OCI-LY1 (cell line): ENCODE results near the gene TTC23L.

ENCODE experiments used
- H2AFZ ChIP-seq: fragments of 200-600 bp; sonication (generic), shearing (Covaris generic); 2 replicates; pipeline ENCODE4 v1.6.0; 2014; ENCODE audit warnings: antibody characterized with exemption, mild to moderate bottlenecking, low read length
- H3F3A ChIP-seq: fragments of 200-600 bp; sonication (generic), shearing (Covaris generic); 2 replicates; pipeline ENCODE4 v1.6.0; 2014; ENCODE audit warnings: mild to moderate bottlenecking, antibody characterized with exemption, low read length, moderate library complexity; ENCODE audit not compliant: insufficient read depth
- H3K27ac ChIP-seq: fragments of 200-600 bp; sonication (generic); 2 replicates; pipeline ENCODE4 v1.5.1; 2014; ENCODE audit warnings: low read length, mixed run types, mild to moderate bottlenecking, low read depth; ENCODE audit not compliant: poor library complexity, severe bottlenecking
- H3K27me3 ChIP-seq: fragments of 200-600 bp; sonication (generic); 2 replicates; pipeline ENCODE4 v1.6.0; 2014; ENCODE audit warnings: antibody characterized with exemption, mild to moderate bottlenecking, low read length, moderate library complexity; ENCODE audit not compliant: insufficient read depth
- H3K36me3 ChIP-seq: fragments of 200-600 bp; sonication (generic); 2 replicates; pipeline ENCODE4 v1.6.1; 2014; ENCODE audit warnings: mild to moderate bottlenecking, antibody characterized with exemption, low read length, moderate library complexity, mixed read lengths; ENCODE audit not compliant: insufficient read depth
- H3K4me1 ChIP-seq: fragments of 200-600 bp; sonication (generic); 2 replicates; pipeline ENCODE4 v1.5.1; 2014; ENCODE audit warnings: mild to moderate bottlenecking, low read length, moderate library complexity; ENCODE audit not compliant: insufficient read depth, severe bottlenecking
- H3K4me2 ChIP-seq: fragments of 200-600 bp; sonication (generic), shearing (Covaris generic); 2 replicates; pipeline ENCODE4 v1.6.1; 2014; ENCODE audit warnings: low read length
- H3K4me3 ChIP-seq: fragments of 200-600 bp; sonication (generic); 2 replicates; pipeline ENCODE4 v1.5.1; 2014; ENCODE audit warnings: low read length, low read depth, mild to moderate bottlenecking, mixed read lengths; ENCODE audit not compliant: poor library complexity, severe bottlenecking
- H3K79me2 ChIP-seq: fragments of 200-600 bp; shearing (Covaris generic); 2 replicates; pipeline ENCODE4 v1.6.1; 2016; ENCODE audit warnings: mixed run types, low read length, mixed read lengths; ENCODE audit not compliant: insufficient read depth
- H3K9ac ChIP-seq: fragments of 200-600 bp; sonication (generic), shearing (Covaris generic); 2 replicates; pipeline ENCODE4 v1.6.1; 2014; ENCODE audit warnings: mild to moderate bottlenecking, low read length, mixed read lengths
- H3K9me2 ChIP-seq: fragments of 200-600 bp; sonication (generic), shearing (Covaris generic); 2 replicates; pipeline ENCODE4 v1.6.1; 2014; ENCODE audit warnings: low read depth, mild to moderate bottlenecking, low read length, mixed read lengths
- H3K9me3 ChIP-seq: fragments of 200-600 bp; shearing (Covaris generic); 2 replicates; pipeline ENCODE4 v1.6.1; 2014; ENCODE audit warnings: low read length, mixed read lengths
- H4K20me1 ChIP-seq: fragments of 200-600 bp; sonication (generic), shearing (Covaris generic); 2 replicates; pipeline ENCODE4 v1.6.0; 2016; ENCODE audit warnings: mild to moderate bottlenecking, low read length; ENCODE audit not compliant: insufficient read depth
- EZH2 ChIP-seq: fragments of 200-600 bp; sonication (generic), shearing (Covaris generic); IDR thresholded peaks from 2 replicates; pipeline ENCODE4 v1.8.0; 2017; ENCODE audit warnings: borderline replicate concordance, mixed run types, mild to moderate bottlenecking, antibody characterized with exemption, low read length, moderate library complexity, mixed read lengths
- TF ChIP-seq, protein P1 (sequence below): fragments of 200-600 bp; sonication (generic), shearing (Covaris generic); IDR thresholded peaks from 2 replicates; pipeline ENCODE4 v1.5.1; 2017; ENCODE audit warnings: mild to moderate bottlenecking, antibody characterized with exemption, low read length, moderate library complexity, mixed read lengths

The TTC23L gene

GRCh38 chr5:34867660-34868059 lies 28.7 kb downstream of the TTC23L start:
- TF ChIP-seq, protein P1, sequence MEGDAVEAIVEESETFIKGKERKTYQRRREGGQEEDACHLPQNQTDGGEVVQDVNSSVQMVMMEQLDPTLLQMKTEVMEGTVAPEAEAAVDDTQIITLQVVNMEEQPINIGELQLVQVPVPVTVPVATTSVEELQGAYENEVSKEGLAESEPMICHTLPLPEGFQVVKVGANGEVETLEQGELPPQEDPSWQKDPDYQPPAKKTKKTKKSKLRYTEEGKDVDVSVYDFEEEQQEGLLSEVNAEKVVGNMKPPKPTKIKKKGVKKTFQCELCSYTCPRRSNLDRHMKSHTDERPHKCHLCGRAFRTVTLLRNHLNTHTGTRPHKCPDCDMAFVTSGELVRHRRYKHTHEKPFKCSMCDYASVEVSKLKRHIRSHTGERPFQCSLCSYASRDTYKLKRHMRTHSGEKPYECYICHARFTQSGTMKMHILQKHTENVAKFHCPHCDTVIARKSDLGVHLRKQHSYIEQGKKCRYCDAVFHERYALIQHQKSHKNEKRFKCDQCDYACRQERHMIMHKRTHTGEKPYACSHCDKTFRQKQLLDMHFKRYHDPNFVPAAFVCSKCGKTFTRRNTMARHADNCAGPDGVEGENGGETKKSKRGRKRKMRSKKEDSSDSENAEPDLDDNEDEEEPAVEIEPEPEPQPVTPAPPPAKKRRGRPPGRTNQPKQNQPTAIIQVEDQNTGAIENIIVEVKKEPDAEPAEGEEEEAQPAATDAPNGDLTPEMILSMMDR: no peak
- TF ChIP-seq EZH2: no peak
- H3K4me1 ChIP-seq: no peaks in the 10 kb centered on the region
- no peaks in the 10 kb centered on the region for H4K20me1 ChIP-seq
- H2AFZ ChIP-seq: no peak overlapping the region
- H3K9me2 ChIP-seq: no peaks in the 10 kb centered on the region
- no peak overlapping the region for H3K4me2 ChIP-seq
- H3F3A ChIP-seq: no peaks in the 10 kb centered on the region
- H3K27me3 ChIP-seq: no peaks in the 10 kb centered on the region
- H3K9me3 ChIP-seq: no peaks in the 10 kb centered on the region
- no peak overlapping the region for H3K9ac ChIP-seq
- no peak overlapping the region for H3K27ac ChIP-seq
- H3K36me3 ChIP-seq: no peaks in the 10 kb centered on the region
- no peaks in the 10 kb centered on the region for H3K79me2 ChIP-seq
- no peak overlapping the region for H3K4me3 ChIP-seq

DNA sequence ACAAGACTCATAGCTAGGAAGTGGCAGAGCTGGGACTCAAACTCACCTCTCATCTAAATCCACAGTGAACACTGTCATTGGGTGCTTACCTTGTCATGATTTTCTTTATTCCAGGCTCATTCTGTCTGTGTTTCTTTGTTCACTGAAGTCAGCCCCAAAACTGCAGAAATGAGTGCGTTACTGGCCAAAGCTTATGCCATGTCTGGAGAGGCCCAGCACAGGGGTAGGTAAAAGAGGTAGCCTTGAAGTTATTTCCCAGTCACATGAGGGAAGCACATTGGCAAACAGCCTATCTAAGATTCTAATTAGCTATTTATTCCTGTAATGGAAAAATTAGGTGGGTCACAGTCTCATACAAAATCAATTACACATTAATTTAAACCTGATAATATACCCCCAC lies 29.8 kb downstream of the TTC23L start:
- Histone ChIP-seq H3K27ac (no peak overlapping the region), H3K36me3 (no peaks in the 10 kb centered on the region), H3K27me3 (no peaks in the 10 kb centered on the region), H3K9ac (no peak overlapping the region), H3K9me2 (no peaks in the 10 kb centered on the region), H2AFZ (no peak overlapping the region), H3F3A (no peaks in the 10 kb centered on the region), H3K4me3 (no peak overlapping the region), H3K79me2 (no peaks in the 10 kb centered on the region), H3K4me2 (no peak overlapping the region), H3K9me3 (no peaks in the 10 kb centered on the region), H4K20me1 (no peaks in the 10 kb centered on the region), H3K4me1 (no peaks in the 10 kb centered on the region)
- TF ChIP-seq EZH2: no peak
- TF ChIP-seq, protein P1: no peak

- no peaks in the 10 kb centered on the region for H3K9me2 ChIP-seq
- no peaks in the 10 kb centered on the region for H3K4me1 ChIP-seq
- TF ChIP-seq EZH2: no peak
- TF ChIP-seq, protein P1: no peak
- H3K79me2 ChIP-seq: no peaks in the 10 kb centered on the region
- H3K27me3 ChIP-seq: no peaks in the 10 kb centered on the region
- H3K9me3 ChIP-seq: no peaks in the 10 kb centered on the region
- no peak overlapping the region for H3K4me3 ChIP-seq
- H2AFZ ChIP-seq: no peak overlapping the region
- no peaks in the 10 kb centered on the region for H3F3A ChIP-seq
- H3K27ac ChIP-seq: no peak overlapping the region
- H4K20me1 ChIP-seq: no peaks in the 10 kb centered on the region
- no peaks in the 10 kb centered on the region for H3K36me3 ChIP-seq
- H3K4me2 ChIP-seq: no peak overlapping the region
- H3K9ac ChIP-seq: no peak overlapping the region
These were observed 30.3 kb downstream of the TTC23L start for GRCh38 chr5:34869256-34869655.
